GM19328 (cell line): ENCODE measurements around the gene CALN1.

Experiments used
- ATAC-seq: cut with Tn5 transposase; IDR thresholded peaks from one replicate; pipeline ENCODE4 v1.9.1; 2021; ENCODE audit warnings: mild to moderate bottlenecking, moderate library complexity; ENCODE audit not compliant: unreplicated experiment

The CALN1 gene

DNA sequence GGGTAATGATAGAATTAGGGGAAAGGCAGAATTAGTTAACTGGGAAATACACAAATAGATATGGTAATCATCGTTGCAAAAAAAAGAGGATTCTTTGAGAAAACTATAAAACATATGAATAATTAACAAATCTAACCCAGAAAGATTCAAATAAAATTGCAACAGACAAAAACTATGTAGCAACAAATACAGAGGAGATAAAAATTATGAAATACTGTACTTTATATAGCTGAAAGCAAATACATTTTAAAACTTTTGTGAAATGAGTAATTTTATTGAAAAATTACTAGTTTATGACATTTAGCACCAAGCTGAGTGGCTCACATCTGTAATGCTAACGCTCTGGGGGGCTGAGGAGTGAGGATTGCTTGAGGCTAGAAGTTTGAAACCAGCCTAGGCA is 356.7 kb downstream of the CALN1 start:
- ATAC-seq: no peak

DNA sequence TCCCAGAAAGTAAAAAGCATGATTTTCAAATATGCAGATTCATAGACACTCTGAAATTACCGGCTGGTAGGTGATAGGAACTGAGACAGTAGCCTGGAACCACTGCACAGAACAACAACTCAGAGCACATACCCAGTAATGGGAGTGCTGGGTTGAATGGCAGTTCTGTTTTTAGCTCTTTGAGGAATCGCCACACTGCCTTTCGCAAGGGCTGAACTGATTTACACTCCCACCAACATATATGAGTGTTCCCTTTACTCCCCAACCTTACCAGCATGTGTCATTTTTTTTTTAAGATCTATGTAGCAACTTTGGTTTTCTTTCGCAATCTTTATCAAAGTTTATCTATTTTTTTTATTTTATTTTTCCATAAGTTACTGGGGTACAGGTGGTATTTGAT is 358.8 kb downstream of the CALN1 start:
- ATAC-seq: no peak

DNA sequence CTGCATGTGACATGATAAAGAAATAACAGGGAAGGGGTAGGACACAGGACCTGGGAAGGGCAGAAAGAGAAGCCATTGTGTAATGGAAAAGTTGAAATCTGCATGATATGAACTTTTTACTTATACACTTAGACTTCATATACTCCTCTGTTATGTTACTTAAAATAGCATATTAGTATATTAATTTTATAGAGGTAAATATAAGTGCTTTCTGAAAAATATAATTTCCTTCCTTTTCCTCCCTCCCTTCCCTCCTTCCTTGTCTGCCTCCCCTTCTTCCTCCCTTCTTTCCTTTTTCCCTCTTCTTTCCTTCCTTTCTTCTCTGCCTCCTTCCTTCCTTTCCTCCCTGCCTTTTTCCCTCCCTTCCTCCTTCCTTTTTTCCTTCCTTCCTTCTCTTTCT is 363.7 kb downstream of the CALN1 start:
- ATAC-seq: no peak

DNA sequence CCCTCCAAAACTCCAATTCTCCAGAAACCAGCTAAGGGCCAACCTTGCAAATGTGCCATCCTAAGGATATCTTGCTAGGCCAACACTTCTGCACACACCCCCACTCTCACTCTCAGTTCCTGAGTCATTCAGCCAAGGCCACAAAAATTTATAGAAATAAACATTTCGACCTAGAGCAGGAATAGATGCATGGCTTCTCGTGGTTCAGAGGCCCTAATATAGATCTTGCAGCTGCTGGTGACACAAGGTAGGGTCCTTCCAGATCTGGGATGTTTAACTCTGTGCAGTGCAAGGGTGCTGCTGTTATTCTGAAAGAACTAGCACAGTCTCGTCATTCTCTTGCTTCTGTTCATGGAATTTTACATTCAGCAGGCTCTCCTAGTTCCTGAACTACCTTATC is 369.3 kb downstream of the CALN1 start:
- no peak for ATAC-seq

- ATAC-seq: no peak
Observed at GRCh38 chr7:72040641-72041040, 371.5 kb downstream of the CALN1 start.

GRCh38 chr7:72039460-72039859 is 372.7 kb downstream of the CALN1 start:
- ATAC-seq: no peak

DNA sequence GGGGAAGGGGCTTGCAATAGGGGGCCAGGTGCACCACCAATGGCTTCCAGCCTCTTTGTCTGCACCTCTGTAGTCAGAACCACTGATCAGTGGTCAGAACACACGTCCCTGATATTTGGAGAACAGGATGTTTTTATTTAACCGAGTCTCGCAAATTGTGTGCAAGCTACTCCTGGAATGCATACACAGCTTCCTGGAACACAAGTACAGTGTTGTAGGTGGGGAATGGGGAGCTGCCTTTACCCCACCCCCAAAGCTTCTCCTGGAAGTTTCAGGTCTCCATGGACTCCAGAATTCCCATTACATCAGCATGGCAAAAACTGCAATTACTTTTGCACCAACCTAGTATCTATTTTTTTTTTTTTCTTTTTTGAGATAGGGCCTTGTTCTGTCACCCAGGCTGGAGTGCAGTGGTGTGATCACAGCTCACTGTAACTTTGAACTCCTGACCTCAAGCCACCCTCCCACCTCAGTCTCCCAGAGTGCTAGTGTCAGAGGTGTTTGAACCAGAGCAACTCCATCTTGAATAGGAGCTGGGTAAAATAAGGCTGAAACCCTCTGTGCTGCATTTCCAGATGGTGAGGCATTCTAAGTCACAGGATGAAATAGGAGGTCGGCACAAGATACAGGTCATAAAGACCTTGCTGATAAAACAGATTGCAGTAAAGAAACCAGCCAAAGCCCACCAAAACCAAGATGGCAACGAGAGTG is 374.0 kb downstream of the CALN1 start:
- ATAC-seq: no peak

DNA sequence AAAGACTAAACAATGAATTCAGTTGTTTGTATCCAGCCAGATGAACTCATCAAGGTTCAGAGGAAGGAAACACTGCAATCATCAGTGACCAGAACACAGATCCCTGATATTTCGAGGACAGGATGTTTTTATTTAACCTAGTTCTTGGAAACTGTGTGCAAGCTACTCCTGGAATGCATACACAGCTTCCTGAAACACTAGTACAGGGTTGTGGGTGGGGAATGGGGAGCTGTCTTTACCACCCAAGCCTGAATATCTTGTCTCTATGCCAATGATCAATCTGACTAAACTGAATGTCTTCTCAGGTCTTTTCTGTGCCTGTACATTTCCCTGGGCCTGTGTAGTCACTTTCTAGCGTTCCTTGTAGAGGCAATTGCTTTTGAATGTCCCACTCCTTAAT is 374.6 kb downstream of the CALN1 start:
- ATAC-seq: no peak

DNA sequence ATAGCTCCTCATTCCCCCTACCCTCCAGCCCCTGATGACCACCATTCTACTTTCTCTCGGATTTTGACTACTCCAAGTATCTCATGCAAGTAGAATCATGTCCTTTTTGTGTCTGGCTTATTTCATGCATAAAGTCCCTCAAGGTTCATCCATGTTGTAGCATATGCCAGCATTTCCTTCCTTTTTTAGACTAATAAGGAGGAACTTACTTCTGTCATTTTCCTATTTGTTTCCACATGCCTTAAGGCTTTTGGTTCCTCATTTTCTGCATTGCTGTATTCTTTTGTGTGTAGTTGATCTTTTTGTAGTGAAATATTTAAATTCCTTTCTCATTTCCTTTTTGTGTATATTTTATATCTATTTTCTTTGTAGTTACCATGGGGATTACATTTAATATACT is 376.9 kb downstream of the CALN1 start:
- ATAC-seq: no peak

DNA sequence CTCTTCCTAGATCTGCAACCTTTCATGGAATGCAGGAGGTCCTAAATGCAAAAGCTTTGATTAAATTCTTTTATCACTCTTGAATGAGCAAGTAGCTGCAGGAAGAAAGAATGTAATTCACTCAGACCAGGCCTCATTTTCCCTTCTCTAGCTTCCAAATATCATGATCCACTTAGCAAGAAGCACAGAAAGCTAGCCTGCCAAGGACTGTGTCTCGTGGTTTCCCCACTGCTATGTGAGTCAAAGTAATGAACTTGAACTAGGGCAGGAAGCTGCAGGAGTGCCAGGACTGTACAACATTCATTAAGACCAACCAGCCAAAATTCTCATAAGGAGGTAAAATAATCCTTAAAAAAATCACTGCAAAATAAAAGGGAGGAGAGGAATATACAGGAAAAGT is 379.2 kb downstream of the CALN1 start:
- ATAC-seq: no peak

GRCh38 chr7:72030994-72031667 is 381.0 kb downstream of the CALN1 start:
- ATAC-seq: no peak

DNA sequence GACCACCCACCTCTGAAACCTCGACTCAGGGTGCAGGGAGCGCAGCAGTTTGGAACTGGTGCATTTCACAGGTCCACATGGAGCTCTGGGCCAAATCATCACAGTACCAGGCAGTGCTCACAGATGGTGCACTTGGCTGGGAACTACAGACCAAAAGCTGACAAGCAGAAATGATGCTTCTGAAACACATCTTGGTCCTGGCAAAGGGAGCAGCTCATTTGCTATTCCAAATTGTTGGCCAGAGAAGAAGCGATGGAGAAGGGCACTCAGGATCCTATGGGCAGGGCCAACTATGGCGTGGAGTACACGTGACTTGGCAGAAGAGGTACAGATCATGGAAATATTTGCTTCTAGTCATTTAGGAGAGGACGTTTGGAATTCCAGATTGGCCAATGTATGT is 383.9 kb downstream of the CALN1 start:
- ATAC-seq: no peak

GRCh38 chr7:72025381-72025960 is 386.7 kb downstream of the CALN1 start:
- no peak for ATAC-seq

DNA sequence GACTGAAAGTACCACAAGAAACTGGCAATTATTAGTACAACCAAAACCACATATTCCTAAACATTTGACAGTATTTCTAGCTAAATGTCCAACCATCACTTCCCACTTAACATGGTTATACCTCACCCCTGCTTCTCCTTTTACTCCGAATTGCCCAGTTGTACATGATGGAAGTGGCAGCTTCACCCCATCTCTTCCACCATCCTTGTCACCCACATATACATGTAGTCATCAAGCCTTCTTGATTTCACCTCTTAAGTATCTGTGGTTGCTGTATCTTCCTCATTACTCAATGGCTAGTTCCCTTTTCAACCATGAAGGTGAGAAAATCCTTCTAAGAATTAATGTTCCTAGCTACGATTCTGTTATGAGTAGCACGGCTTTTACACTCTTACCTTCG is 388.2 kb downstream of the CALN1 start:
- no peak for ATAC-seq

- ATAC-seq: no peak
Observed at GRCh38 chr7:72021716-72022115, 390.4 kb downstream of the CALN1 start.

DNA sequence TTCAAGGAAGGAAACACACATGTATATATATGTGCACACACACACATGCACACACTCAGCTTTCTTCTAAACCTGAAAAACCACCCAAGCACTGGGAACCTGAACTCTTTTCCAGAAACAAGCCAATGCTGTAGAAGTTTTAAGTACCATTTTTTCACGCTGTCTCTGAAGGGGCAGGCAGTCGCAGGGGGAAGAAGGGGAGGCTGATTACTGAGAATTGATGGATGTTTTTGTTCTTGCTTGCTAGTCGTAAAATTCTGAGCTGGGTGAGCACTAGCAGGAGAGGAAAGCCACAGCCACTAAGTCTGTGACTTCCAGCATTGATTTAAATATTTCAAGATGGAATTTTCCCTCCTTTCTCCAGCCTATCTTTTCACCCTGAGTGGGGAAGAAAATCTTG is 391.8 kb downstream of the CALN1 start:
- no peak for ATAC-seq

DNA sequence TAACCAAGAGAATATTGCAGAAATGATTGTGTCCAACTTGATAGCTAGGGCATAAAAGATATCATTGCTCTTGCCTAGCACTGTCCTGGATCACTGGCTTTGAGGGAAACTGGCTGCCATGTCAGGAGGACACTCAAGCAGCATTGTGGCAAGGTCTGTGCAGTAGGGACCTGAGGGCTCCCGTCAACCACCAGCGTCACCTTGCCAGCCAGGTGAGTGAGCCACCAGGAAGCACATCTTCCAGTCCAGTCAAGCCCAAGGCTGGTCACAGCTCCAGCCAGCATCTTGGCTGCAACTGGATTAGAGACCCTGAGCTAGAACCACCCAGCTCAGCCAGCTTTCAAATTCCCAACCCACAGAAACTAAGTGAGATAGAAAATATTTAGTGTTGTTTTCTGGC is 392.7 kb downstream of the CALN1 start:
- no peak for ATAC-seq

GRCh38 chr7:72017756-72018155 is 394.4 kb downstream of the CALN1 start:
- no peak for ATAC-seq

DNA sequence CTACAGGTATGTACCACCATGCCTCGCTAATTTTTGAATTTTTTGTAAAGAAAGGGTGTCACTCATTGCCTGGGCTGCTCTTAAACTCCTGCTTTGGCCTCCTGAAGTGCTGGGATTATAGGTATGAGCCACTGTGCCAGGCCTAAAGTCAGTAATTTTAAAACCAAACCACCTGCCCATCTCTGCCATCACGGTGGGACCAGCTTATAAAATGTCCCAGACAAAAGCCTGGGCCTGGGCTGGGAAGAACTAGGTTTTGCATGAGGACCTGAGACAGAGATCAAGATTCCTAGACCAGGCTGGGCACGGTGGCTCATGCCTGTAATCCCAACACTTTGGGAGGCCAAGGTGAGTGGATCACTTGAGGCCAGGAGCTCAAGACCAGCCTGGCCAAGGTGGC is 395.6 kb downstream of the CALN1 start:
- ATAC-seq: no peak

- ATAC-seq: no peak
Observed at GRCh38 chr7:72015136-72015535, 397.0 kb downstream of the CALN1 start.

- no peak for ATAC-seq
Observed at GRCh38 chr7:72007018-72007417, 405.1 kb downstream of the CALN1 start.

DNA sequence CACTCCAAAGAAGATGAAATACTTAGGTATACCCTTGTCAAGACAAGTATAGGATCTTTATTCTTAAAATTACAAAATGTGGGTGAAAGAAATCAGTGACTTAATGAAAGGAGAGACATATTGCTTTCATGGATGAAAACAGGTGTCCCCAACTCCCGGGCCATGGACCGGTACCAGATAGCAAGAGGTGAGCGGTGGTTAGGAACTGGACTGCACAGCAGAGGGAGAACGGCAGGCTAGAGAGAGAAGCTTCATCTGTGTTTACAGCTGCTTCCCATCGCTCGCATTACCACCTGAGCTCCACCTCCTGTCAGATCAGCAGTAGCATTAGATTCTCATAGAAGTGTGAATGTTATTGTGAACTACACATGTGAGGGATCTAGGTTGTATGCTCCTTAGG is 408.9 kb downstream of the CALN1 start:
- no peak for ATAC-seq
